ENCODE data around the gene SEMA5B.
A peak's percentile ranks its signal among the peaks of the same experiment; 100 is the strongest.

The SEMA5B gene

DNA sequence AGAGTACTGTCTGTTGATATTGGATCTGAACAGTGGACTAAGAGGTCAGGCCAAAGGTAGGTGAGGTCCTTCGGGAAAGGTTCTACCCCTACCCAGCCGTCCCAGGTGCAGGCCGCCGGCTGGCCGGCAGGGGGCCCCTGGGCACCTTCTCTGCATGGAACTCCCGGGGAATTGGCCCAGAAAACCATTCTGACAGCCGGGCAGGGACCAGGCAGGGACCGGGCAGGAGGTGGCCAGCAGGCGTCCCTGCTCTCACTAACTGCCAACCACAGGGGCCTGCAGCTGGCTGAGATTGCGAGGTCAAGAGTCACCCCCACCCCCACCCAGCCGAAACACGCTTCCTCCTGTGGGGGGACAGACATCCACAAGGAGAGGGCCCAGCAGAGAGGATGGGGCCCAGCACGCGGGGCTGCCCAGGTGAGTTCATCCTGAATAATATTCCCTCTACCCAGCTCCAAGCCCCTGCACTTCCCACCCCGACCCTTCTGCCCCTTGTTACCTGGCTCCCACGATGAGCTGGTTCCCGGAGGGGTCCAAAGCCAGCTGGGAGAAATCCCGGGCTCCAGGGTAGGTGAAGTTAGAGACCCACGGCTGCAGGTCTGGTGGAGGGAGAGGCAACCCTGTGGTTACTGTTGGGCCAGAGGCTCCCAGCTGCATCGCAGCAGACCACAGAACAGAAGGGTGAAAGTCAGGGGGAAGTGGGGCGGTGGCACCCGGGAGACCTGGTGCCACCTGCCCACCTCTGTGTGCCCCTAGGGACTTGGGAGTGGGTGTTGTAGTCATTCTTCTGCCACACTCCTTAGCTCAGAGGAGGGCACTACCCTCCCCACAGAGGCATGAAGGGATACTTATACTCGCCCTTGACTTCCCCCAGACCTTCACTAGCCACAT, 84.4 kb downstream of the SEMA5B start:
- peak; percentile 37 for DNase-seq

DNA sequence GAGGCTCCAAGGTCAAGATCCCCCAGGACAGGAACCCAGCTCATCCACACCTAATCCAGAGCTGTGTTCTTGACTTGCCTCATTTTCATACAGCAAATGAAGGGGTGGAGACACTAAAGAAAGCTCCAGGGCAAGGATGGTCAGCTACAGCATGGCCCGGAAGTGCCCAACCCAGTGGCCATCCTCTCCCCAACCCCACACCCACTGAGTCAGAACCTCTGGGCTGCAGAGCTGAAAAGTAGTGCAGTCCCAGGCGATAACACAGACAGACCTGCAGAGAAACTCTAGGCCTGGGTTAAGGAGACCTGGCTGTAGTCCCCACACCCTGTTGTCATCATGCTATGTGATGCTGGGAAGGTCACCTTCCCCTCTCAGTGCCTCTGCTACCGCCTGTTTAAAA, 85.3 kb downstream of the SEMA5B start:
- DNase-seq = no peak

DNA sequence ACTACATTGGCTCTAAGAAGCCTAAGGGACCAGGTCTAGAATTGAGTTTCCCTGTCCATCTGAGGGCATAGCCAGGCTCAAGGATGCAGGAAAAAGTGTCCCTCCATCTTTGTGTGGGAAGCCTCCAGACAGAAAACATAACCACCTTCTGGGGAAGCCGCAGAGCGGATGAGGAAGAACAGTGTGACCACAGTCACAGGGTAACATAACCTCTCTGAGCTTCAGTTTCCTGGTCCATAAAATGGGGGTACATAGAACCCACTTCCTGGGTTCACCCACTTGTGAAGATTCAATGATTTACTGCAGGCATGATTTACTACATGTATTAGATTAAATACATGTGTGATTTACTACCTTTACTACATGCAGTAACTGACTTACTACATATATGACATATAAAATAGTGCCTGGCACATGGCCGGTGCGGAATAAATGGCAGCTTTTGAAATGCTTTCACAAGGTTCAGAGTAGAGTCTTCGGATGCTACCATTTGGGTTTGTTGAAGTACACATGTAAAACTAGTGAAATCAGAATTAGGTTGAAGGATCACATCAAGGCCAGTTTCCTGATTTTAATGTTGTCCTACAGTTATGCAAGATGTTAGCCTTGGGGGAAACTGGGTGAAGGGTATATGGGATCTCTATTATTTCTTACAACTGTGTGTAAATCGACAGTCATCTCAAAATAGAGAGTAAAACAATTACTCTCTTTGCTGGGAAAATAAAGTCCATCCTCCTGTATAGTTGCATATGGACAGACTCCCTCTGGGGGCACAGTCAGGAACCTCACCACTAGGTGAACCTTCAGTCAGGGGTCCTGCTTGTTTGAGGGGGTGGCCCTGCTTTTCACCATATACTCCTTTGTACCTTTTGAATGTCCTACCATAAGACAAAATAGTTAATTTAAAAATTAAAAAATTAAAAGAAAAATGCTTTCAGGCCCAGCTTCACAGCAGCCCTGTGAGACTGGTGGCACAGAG, 86.0 kb downstream of the SEMA5B start:
- peak; percentile 57 for DNase-seq

DNA sequence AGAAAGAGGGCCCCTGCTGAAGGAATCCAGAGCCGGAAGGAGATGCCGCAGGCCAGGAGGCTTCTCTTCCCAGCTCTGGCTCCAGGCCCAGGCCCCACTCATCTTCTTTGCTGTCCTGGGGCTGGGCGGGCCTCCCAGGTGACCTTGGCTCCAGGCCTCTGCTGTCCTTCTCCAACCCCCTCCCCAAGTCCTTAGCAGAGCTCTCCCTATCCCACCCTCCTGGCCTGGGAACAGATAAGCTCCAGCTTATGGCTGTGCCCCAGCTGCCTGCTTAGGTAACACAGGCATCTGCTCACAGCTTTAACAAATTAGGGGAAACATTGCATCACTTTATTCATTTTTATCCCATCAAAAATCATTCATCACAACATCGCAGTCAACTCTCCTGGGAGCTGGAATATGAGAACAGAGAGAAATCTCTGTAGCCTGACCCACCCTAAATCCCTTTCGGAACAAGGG, 86.9 kb downstream of the SEMA5B start:
- DNase-seq = no peak

DNA sequence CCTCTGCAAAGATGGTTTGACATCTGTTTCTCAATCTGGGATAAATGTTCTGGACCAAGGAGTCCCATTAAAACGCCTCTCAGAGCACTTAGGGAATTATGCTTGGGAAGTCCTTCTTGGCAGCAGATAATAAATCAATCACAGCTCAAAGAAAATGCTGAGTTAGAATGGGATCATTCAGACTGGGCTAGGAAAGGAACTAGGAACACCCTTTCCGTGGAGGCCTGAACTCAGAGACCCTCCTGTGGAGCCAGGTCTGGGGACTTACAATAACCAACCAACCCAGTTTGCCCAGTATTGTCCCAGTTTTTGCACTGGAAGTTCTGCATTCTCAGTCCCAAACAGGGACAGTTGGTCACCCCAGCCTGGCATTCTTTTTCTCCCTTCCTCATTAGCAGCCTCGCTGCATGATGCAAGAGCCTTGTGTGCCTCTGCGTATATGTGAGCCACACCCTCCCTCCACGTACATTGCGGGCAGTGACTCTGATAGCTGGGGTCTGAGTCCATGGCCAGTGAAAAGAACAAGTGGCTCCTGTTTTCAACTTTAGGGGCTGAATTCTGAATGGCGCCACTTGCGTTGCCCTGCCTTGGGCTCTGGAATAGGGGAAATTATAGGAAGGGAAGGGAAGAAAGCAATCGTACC, 88.7 kb downstream of the SEMA5B start:
- DNase-seq = peak; percentile 96

DNA sequence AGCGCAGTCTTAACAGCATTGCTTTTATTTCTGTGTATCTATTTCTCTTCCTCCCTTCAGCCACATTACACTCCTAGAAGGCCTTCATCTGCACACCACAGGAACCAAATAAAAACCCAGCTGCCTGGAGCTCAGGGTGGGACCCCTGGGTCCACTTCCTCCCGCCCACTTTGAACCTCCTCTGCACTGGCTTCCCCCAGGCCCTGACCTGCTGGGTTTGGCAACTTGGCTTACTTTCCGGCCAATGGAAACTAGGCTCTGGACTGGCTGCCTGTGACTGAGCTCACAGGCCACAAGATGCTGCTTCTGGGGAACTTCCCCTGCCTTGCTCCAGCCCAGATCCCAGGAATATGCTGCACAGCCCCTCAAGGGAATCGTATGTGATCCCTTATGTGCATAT, 89.8 kb downstream of the SEMA5B start:
- DNase-seq = peak; percentile 66

DNA sequence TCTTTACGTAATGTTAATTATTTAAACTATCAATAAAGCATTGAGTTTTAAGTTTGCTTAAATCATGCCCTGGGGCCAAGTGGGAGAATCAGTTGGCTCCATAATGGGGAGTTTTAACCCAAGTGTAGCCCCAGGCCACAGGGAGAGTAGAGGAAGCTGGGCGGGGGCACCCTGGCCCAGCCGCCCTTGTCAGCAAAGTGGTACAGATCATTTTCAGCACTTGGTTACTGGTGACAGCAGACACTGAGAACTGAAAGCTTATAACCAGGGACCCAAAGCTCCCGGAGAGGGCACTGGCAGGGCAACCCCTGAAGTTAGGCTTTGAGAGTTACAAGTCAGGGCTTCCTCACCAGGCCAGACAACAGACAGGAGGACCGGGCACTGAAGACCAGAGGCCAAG, 90.6 kb downstream of the SEMA5B start:
- DNase-seq = no peak

DNA sequence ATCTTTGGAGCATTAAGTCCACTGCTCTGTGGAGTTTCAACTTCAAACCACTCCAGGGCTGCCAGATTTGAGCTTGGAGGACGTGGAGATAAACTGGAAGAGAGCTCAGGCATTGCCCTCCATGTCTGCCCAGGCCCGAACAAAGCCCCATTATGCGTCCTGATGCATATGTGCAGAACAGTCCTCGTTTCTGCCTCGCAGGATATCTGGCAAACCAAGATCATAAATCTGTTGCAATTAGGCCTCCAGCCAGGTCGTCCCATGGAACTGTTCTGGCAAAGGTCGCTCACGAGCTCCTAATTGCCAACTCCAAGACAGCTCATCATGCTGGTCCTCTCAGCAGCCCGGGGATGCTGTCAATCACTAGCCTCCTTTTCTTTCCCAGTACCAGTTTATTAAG, 91.2 kb downstream of the SEMA5B start:
- DNase-seq = no peak

DNA sequence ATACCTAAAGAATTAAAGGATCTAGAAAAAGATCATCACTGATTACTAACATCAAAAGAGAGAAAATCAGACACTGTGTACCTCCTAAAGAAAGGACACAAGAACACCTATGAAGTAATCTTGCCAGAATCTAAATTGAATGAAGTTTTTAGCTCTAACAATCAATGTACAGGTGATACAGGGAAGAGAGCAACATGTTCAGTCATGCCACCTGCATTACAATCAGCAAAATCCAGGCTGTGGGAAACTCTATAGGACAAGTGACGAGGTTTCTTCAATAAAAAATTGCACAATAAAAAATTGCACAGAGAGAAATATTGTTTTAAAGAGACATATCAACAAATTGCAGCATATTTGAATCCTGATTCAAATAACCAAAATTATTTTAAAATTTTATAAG, 93.3 kb downstream of the SEMA5B start:
- DNase-seq = no peak

DNA sequence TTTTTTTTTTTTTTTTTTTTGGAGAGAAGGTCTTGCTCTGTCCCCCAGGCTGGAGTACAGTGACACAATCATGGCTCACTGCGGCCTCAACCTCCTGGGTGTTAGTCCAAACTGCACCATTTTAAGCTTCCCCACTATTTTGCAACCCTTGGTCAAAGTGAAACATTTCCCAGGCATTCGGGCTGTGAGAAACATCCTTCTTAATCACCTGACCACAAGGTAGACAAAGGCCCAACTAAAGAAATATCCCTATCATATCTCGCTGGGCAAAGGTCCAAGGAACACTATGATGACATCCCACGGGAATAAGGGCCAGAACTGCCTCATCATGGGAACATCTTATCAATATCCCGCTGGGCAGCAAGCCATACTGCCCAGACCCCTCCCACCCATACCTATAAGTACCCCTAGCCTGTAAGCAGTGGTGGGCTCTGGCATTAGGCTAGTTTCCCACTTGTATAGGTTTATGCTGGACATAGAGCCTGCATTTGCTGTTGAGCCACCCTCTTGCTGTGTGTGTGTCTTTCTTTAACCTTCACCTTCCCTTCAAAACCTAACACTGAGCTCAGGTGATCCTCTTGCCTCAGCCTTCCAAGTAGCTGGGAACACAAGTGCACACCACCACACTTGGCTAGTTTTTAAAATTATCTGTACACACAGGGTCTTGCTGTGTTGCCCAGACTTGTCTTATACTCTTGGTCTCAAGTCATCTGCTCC, 95.2 kb downstream of the SEMA5B start:
- no peak for DNase-seq

DNA sequence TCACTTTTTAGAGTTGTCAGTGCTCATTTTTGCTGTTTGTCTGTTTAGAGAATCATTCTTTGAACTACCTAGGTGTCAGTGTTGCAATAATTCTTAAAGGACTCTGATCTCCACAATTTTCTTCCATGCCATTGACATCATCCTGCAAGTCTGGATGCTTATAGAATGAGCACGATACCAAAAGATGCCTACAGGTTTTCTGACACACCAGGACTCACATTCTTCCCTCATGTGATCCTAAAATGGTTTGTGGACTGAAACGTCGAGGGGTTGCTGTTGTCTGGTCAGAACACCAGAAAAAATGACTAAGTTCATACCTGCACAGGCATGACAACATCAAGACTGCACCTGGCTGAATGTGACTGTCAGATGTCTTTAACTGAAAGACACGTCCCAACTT, 95.9 kb downstream of the SEMA5B start:
- DNase-seq = no peak

DNA sequence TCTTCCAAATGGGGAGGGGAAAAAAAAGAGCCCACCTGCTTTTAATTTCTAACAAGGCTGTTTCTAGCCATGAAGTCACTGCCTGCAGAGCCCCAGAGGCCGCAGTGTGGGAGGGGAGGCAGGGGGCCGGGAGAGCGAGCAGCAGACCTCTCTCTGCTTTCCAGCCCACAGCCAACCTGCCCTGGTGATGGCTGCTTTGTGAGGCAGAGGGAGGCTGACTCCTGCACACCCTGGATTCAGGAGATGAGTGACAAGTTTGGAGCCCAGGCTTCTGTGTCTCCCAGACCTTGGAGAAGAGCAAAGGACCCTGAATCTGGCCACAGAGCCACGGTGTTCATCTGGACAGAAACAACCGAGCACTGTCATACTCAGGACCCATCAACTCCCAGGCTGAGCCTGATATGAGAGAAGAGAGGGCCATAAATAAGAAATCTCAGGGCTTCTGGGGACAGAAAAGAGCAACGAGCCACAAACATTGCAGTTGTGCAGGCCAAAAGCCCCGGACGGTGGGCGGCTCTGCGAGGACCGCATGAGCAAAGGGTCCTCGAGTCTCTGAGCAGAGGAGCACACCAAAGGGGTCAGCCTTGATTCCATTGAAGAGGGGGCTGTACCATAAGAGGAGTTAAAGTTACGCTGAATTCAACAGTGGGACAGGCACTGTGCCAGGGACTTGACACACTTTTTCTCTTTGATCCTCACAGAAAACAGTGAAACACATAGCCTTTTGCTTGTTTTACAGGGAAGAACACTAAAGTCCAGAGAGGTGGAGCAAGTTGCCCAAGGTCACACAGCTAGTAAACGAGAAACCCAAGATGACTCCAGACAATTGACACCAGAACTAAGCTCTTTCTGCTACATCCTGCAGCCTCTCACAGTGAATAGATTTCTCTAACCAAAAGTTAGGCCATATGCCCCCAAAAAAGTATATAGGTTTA, 97.2 kb downstream of the SEMA5B start:
- no peak for DNase-seq

DNA sequence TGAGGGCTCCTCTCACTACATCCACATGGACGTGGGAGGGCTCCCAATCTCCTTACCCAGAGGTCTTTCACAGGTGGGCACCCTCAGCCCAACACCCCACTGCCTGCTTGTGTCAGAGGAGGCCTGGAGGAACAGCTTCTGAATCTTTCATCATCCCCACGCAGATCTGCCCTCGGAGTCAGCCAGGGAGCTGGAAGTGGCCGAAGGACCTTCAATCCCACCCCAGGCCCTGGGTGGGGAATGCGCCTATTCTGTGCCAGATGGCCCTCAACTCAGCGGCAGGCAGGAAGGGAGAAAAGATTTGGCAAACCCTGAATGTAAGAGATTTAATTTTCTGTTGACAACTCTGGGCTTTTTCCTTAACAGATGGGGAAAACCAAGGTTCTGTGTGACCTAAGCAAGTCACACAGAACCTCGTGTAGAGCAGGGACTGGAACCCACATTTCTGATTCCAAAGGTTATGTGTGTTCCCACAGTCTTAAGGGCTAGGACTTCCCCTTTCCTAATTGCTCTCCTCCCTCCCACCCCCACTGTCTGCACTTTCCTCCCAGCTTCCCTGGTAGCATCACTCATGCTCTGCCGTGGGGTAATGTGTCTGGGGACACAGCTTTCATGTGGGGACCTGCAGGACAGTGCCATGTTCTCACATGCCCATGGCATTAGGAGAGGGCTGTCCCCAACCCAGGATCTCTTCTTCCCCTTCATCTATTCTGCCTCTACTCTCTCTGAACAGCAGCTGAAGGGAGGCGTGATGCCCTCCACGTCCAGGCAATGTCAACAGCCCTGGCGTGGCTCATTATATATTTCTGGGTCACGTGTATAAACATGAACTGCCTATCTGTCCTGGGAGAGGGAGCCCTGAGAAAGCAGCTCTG, 98.1 kb downstream of the SEMA5B start:
- DNase-seq = peak; percentile 63

DNA sequence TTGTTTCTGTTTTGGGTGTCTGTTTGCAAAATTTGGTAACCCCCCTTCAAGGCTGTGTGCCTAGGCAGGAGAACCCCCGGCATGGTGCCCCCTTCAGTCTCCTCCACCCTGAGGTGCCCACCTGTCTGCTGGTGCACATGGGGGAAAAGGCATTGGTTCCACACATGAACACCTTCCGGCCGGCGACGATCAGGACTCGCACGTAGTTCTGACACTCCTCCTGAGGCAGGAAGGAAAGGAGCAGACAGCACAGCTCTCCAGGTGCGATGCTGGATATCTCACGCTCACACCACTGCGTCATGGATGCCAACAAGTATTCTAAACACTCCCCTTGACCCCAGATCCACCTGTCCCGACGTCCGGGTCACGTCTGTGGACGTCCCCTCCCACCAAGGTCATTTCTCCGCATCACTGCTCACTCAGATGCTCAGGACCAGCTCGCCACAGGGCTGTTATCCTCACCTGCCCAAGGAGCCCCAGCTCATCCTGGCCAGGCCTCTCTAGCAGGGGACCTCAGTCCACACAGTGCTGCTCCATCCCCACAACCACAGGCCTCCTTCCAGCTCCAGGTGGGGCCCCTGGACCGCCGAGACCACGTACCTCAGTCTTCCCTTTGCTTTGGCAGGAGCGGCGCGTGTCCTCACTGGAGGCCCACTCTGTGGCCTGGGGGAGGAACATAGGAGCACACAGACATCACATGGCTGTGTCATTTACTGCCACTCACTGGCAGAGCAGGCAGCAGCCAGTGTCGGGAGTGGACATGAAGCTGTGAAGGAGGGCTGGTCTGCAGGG, 99.0 kb downstream of the SEMA5B start:
- no peak for DNase-seq

DNA sequence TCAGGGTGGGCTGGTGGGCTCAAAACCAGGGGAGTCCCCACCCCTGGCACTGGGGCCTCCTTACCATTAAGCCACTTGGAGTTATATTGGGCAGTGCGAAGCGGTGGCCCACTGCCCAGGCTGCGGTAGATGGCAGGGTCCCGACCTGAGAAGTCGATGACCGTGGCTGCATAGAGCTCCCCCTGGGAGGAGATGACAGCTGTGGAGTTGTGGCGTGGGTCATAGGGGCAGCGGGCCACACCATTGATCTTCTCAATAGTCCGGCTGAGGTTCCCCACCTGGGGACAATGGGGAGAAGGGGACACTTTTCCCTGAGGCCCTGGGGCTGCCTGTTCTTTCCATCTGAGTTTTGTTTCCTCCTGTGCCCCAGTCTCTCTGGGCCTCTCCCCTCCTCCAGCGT, 99.8 kb downstream of the SEMA5B start:
- DNase-seq = no peak

DNA sequence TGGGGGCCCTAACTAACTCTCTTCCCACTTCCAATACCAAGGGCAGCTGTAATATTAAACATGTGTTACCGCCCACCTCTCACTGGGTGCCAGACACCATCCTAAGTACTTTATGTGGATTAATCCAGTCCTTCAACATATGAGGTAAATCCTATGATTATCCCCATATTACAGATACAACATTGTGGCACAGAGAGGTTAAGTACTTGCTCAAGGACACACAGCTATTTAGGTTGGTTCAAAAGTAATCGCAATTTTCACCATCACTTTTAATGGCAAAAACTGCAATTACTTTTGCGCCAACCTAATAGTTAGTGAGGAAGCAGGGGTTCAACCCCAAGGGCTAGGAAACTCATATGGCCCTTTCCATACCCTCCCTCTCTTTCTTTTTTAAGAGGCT, 100.8 kb downstream of the SEMA5B start:
- no peak for DNase-seq

DNA sequence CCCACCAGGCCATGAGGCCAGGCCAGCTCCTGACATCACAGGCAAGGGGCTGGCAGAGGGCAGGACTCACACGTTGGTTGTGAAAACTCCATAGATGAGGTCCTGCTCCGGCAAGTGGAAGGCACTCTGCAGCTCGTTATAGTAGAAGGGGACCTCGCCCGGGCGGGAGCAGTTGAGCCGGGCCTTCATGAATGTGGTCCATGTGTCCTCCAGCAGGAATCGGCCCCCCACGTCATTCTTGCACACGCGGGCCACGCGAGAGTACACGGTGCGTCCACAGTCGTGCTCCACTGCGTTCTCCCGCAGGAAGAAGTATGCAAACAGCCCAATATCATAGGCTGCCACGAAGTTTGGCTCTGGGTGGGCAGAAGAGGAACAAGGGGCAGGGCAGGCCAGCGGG, 101.2 kb downstream of the SEMA5B start:
- no peak for DNase-seq

DNA sequence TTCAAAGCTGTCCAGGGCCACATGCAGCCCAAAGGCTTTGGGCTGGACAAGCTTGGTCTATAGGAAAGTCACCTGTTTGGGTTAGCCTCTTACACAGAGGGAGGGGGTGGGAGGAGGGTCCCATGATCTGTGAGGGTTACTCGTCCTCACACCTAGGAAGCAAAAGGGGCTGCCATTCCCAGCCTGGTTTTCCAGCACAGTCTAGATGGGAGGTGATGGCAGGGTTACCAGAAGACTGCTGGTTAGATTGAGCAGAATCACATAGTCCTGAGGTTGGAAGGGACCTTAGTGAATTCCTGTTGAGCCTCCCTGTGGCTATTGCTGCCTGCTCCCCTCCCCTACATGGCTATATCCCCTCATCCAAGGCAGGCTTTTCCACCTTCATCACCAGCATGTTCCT, 101.8 kb downstream of the SEMA5B start:
- no peak for DNase-seq

DNA sequence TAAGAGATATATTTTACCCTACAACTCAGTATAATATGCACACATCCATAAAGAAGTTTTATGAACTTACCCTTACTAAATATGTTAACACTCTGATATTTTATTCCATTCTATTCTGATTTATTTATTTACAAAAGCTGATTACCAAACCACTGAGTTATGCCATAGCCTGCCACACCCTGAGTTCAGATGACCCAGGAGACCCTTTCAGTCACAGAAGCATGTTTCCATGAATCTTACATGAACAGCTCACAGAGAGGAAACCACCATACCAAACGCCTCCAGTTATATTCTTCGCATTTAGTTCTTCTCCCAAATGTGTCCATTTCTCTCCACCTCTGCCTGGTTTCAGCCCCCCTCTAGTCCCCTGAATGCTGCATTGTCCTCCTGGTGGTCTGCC, 103.5 kb downstream of the SEMA5B start:
- DNase-seq = no peak

Measured in inflammatory macrophage treated with lipopolysaccharide for 4 hours (primary cell).